Measurements from ENCODE around the gene KLRK1.
"Not testable (repeated sequence)": the region's sequence is repeated elsewhere in the genome, so short reads cannot be mapped to it uniquely, and the experiment has no call there.

Gene KLRK1

GRCh38 chr12:10386857-10387256 lies 3.0 kb downstream of the KLRK1 start:
- Histone ChIP-seq H3K4me1 (ENCODE audit: insufficient read depth, low read length) (no peaks in the 10 kb centered on the region), H3K36me3 (ENCODE audit: insufficient read depth, low read depth, low read length) (no peaks in the 10 kb centered on the region), H3K9me3 (ENCODE audit: insufficient read depth, low read depth, low read length) (no peaks in the 10 kb centered on the region), H3K9ac (ENCODE audit: low read depth, low read length) (no peak overlapping the region), H3K27me3 (ENCODE audit: insufficient read depth, low read length) (no peaks in the 10 kb centered on the region), H3K4me3 (ENCODE audit: low read length) (no peak overlapping the region), H3K27ac (ENCODE audit: low read length) (no peak overlapping the region)

GRCh38 chr12:10385166-10385613 lies 4.7 kb downstream of the KLRK1 start:
- no peaks in the 10 kb centered on the region for H3K4me1 ChIP-seq (ENCODE audit: insufficient read depth, low read length)
- no peaks in the 10 kb centered on the region for H3K36me3 ChIP-seq (ENCODE audit: insufficient read depth, low read depth, low read length)
- H3K4me3 ChIP-seq (ENCODE audit: low read length), result no peak overlapping the region
- H3K27ac ChIP-seq (ENCODE audit: low read length), result no peak overlapping the region
- no peak overlapping the region for H3K9ac ChIP-seq (ENCODE audit: low read depth, low read length)
- H3K9me3 ChIP-seq (ENCODE audit: insufficient read depth, low read depth, low read length), result no peaks in the 10 kb centered on the region
- H3K27me3 ChIP-seq (ENCODE audit: insufficient read depth, low read length), result no peaks in the 10 kb centered on the region

DNA sequence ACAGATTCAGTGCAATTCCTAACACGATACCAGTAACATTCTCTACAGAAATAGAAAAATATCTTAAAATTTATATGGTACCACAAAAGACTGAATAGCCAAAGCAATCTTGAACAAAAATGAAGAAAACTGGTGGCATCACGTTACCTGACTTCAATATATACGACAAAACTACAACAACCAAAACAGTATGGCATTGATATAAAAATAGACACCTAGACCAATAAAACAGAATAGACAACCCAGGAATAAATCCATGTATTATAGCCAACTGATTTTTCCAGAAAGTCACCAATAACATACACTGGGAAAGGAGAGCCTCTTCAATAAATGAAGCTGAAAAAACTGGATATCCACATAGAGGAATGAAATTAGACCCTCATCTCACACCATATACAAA lies 5.7 kb downstream of the KLRK1 start:
- H3K4me1 ChIP-seq (ENCODE audit: insufficient read depth, low read length), result no peaks in the 10 kb centered on the region
- no peaks in the 10 kb centered on the region for H3K36me3 ChIP-seq (ENCODE audit: insufficient read depth, low read depth, low read length)
- H3K27ac ChIP-seq (ENCODE audit: low read length), result no peak overlapping the region
- no peak overlapping the region for H3K9ac ChIP-seq (ENCODE audit: low read depth, low read length)
- no peaks in the 10 kb centered on the region for H3K9me3 ChIP-seq (ENCODE audit: insufficient read depth, low read depth, low read length)
- no peak overlapping the region for H3K4me3 ChIP-seq (ENCODE audit: low read length)
- no peaks in the 10 kb centered on the region for H3K27me3 ChIP-seq (ENCODE audit: insufficient read depth, low read length)

- H3K4me3 ChIP-seq (ENCODE audit: low read length), result no peak overlapping the region
- no peak overlapping the region for H3K27ac ChIP-seq (ENCODE audit: low read length)
- no peaks in the 10 kb centered on the region for H3K27me3 ChIP-seq (ENCODE audit: insufficient read depth, low read length)
- no peaks in the 10 kb centered on the region for H3K4me1 ChIP-seq (ENCODE audit: insufficient read depth, low read length)
- no peaks in the 10 kb centered on the region for H3K36me3 ChIP-seq (ENCODE audit: insufficient read depth, low read depth, low read length)
- no peaks in the 10 kb centered on the region for H3K9me3 ChIP-seq (ENCODE audit: insufficient read depth, low read depth, low read length)
- H3K9ac ChIP-seq (ENCODE audit: low read depth, low read length), result no peak overlapping the region
Measured at GRCh38 chr12:10381928-10382628, 7.8 kb downstream of the KLRK1 start.

GRCh38 chr12:10378737-10379136 lies 11.1 kb downstream of the KLRK1 start:
- H3K36me3 ChIP-seq (ENCODE audit: insufficient read depth, low read depth, low read length); H3K4me1 ChIP-seq (ENCODE audit: insufficient read depth, low read length); H3K9ac ChIP-seq (ENCODE audit: low read depth, low read length); H3K9me3 ChIP-seq (ENCODE audit: insufficient read depth, low read depth, low read length); H3K27me3 ChIP-seq (ENCODE audit: insufficient read depth, low read length); H3K4me3 ChIP-seq (ENCODE audit: low read length); H3K27ac ChIP-seq (ENCODE audit: low read length): not testable (repeated sequence)

DNA sequence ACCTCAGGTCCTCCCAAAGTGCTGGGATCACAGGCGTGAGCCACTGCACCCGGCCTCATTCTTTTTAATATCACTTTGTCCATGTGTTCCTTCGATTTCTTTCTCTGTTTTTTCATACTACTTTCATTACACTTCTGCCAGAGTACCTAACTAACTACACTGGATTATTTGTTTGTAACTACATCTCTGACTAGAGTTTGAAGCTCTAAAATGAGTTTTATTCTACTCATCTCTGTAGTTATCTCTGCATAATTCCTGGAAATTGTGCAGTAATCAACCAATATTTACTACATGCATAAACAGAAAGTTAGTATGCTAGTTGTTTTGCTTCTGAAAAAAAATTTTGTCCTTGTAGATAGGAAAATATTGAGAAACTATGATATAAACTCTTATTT lies 15.2 kb downstream of the KLRK1 start:
- Histone ChIP-seq H3K4me3 (ENCODE audit: low read length) (no peak overlapping the region), H3K27ac (ENCODE audit: low read length) (no peak overlapping the region), H3K4me1 (ENCODE audit: insufficient read depth, low read length) (no peaks in the 10 kb centered on the region; the same call in 1 of the 2 replicates), H3K27me3 (ENCODE audit: insufficient read depth, low read length) (no peaks in the 10 kb centered on the region), H3K9me3 (ENCODE audit: insufficient read depth, low read depth, low read length) (no peaks in the 10 kb centered on the region), H3K36me3 (ENCODE audit: insufficient read depth, low read depth, low read length) (no peaks in the 10 kb centered on the region), H3K9ac (ENCODE audit: low read depth, low read length) (no peak overlapping the region)

DNA sequence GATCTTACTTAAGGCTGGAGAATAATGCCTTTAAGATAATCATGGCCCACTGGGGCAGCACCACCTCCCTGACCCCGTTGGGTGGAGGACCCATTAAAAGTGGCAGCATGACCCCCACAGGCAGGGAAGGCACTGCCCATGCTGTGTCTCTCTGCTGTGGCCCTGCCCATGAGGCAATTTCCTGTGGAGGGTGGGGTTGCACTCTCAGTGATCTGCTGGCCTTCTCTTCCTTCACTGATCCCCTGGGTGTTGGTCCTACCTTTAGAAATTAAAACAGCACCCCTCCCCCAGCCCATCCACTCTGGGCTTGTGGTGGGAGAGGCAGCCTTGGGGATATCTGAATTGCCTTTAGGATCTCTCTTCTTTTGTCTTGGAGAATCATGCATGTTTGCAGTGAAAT lies 17.3 kb downstream of the KLRK1 start:
- Histone ChIP-seq H3K27ac (ENCODE audit: low read length) (no peak overlapping the region), H3K9ac (ENCODE audit: low read depth, low read length) (no peak overlapping the region), H3K9me3 (ENCODE audit: insufficient read depth, low read depth, low read length) (peaks cover 6% of the 10 kb centered on the region; the same call in 1 of the 2 replicates), H3K36me3 (ENCODE audit: insufficient read depth, low read depth, low read length) (no peaks in the 10 kb centered on the region), H3K4me1 (ENCODE audit: insufficient read depth, low read length) (no peaks in the 10 kb centered on the region; the same call in 1 of the 2 replicates), H3K4me3 (ENCODE audit: low read length) (no peak overlapping the region), H3K27me3 (ENCODE audit: insufficient read depth, low read length) (no peaks in the 10 kb centered on the region)

- H3K4me1 ChIP-seq (ENCODE audit: insufficient read depth, low read length); H3K36me3 ChIP-seq (ENCODE audit: insufficient read depth, low read depth, low read length); H3K27ac ChIP-seq (ENCODE audit: low read length); H3K9ac ChIP-seq (ENCODE audit: low read depth, low read length); H3K9me3 ChIP-seq (ENCODE audit: insufficient read depth, low read depth, low read length); H3K27me3 ChIP-seq (ENCODE audit: insufficient read depth, low read length); H3K4me3 ChIP-seq (ENCODE audit: low read length): not testable (repeated sequence)
Measured at GRCh38 chr12:10371893-10372535, 17.8 kb downstream of the KLRK1 start.

DNA sequence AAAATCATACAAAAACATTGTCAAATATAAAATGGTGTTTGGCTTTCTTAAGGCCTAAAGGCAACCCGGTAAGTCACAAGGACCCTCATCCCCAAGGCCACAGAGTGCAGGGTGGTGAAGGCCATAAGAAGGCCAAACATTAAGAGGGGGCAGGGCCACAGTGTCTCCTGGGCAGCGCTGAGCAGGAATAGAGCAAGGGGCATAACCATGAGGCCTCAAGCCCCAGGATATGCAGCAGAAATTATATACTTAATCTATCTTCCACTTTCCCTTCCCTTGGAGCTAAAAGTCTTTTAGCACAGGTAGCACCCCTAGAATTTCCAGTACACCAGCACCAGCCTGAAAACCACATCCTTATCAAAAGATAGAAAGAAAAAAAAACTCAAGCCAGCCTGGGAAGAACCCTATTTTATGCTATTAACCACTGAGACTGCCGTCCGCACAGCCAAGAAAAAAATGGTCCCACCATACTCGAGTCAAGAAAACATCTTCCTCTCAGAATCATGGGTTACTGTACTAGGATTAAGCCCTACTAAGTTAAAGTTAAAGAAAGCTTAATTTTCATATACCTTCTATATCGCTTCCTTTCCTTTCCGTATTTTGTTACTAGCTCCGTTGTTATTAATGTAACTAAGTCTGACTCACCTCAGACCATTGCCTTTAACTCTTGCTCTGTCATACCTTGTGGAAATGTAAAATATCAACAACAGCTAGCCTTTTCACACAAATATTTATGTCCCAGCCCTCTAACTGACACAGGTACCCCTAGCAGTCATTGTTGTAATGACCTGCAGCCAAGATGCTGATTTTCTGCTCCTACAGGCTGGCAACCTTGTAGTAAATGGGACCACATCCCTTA lies 20.1 kb downstream of the KLRK1 start:
- Histone ChIP-seq H3K9me3 (ENCODE audit: insufficient read depth, low read depth, low read length) (peaks cover 6% of the 10 kb centered on the region; the same call in 1 of the 2 replicates), H3K27ac (ENCODE audit: low read length) (no peak overlapping the region), H3K4me3 (ENCODE audit: low read length) (no peak overlapping the region), H3K36me3 (ENCODE audit: insufficient read depth, low read depth, low read length) (no peaks in the 10 kb centered on the region), H3K4me1 (ENCODE audit: insufficient read depth, low read length) (peaks cover 9% of the 10 kb centered on the region), H3K27me3 (ENCODE audit: insufficient read depth, low read length) (no peaks in the 10 kb centered on the region), H3K9ac (ENCODE audit: low read depth, low read length) (no peak overlapping the region)

DNA sequence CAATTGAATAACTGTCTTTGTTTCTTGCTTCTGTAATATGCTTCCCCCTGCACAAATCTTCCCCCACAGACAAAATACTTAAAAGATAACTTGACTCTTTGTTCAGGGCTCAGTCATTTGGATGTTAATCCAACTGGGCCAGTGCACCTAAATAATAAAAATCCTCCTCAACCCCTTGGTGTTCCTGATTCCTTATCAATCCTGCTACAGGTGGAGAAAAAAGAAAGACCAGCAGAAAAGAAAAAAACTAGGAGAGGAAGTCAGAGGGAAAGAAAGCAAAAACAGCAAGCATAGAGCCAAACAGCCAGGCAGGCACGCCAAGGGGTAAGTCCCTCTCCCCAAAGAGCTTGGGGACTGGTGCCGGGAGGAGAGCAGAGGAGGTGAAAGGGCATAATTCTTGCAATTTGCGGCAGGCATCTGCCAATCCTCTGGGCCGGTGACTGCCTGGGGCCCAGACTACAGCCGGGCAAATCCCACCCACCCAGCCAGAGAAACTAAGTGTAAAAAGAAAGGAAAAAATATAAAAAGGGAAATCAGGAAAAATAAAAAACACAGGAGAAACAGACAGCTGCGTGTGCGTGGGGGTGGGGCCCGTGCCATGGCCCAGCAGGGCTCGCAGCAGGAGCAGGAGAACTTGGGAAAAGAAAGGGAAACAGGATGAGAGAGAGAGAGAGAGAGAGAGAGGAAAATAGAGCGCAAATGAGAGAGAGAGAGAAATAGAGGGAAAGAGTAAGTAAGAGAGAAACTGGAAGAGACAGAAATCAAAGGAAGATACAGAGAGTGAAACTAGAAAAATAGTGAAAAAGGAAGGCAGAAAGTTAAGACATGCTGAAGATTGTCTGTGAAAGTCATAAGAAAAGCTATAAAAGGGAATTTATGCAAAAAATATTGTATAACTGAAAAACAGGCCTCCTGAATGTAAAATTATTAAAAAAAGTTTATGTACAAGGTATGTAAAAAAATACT lies 21.4 kb downstream of the KLRK1 start:
- Histone ChIP-seq H3K4me1 (ENCODE audit: insufficient read depth, low read length) (peaks cover 18% of the 10 kb centered on the region), H3K27me3 (ENCODE audit: insufficient read depth, low read length) (no peaks in the 10 kb centered on the region), H3K9ac (ENCODE audit: low read depth, low read length) (no peak overlapping the region), H3K36me3 (ENCODE audit: insufficient read depth, low read depth, low read length) (no peaks in the 10 kb centered on the region), H3K4me3 (ENCODE audit: low read length) (no peak overlapping the region), H3K9me3 (ENCODE audit: insufficient read depth, low read depth, low read length) (peaks cover 6% of the 10 kb centered on the region; the same call in 1 of the 2 replicates), H3K27ac (ENCODE audit: low read length) (no peak overlapping the region)

DNA sequence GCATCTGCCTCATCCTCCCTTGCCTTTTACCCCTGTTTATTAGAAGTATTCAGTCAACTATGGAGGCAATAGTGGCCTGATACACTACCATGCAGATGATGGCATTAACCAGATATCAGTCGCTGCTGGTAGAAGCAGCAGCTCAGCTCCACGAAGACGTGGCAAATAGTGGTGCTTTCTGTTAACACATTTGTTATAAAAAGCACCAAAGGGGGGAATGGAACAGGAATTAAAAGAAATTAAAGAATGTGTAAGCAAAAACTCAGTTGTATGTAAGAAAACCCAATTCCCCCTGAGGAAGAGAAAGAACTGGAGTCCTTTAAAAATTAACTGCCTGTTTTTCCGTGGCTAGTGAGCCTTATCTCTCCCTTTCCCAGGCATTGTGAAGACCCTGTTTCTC lies 22.1 kb downstream of the KLRK1 start:
- not testable (repeated sequence) for H3K4me3 ChIP-seq (ENCODE audit: low read length); H3K9me3 ChIP-seq (ENCODE audit: insufficient read depth, low read depth, low read length); H3K27me3 ChIP-seq (ENCODE audit: insufficient read depth, low read length); H3K9ac ChIP-seq (ENCODE audit: low read depth, low read length); H3K27ac ChIP-seq (ENCODE audit: low read length); H3K36me3 ChIP-seq (ENCODE audit: insufficient read depth, low read depth, low read length)
- peaks cover 25% of the 10 kb centered on the region for H3K4me1 ChIP-seq (ENCODE audit: insufficient read depth, low read length)

All from iPS-20b (cell line).